Progenitor cell of endocrine pancreas (in vitro differentiated cells): ENCODE results near the gene MFSD2B. TPM values are rescaled to one million over a fixed set of nuclear protein-coding genes. Genes with fewer than 3 reads are reported as not detected.

Source experiments
- DNase-seq: peaks from one replicate; pipeline ENCODE4 v3.0.0; 2021; ENCODE audit warnings: low spot score; ENCODE audit not compliant: unreplicated experiment
- H3K27ac Mint-ChIP-seq: 2 replicates; pipeline ENCODE4 v1.8.0; 2021; ENCODE audit warnings: mild to moderate bottlenecking, moderate library complexity, mixed read lengths
- H3K27me3 Mint-ChIP-seq: 2 replicates; pipeline ENCODE4 v1.8.0; 2021; ENCODE audit warnings: mixed read lengths
- H3K36me3 Mint-ChIP-seq: 2 replicates; pipeline ENCODE4 v1.8.0; 2022; ENCODE audit warnings: mixed read lengths; ENCODE audit not compliant: insufficient read depth
- H3K4me1 Mint-ChIP-seq: 2 replicates; pipeline ENCODE4 v1.8.0; 2021; ENCODE audit warnings: low read depth, mixed read lengths
- H3K4me3 Mint-ChIP-seq: 2 replicates; pipeline ENCODE4 v1.8.0; 2021; ENCODE audit warnings: low read depth, mild to moderate bottlenecking, moderate library complexity, mixed read lengths
- H3K9me3 Mint-ChIP-seq: 2 replicates; pipeline ENCODE4 v1.8.0; 2021; ENCODE audit warnings: low read depth, mixed read lengths
- CTCF ChIP-seq: fragments of 200-600 bp; sonication (generic); IDR thresholded peaks from one replicate; pipeline ENCODE4 v1.5.0; 2021; ENCODE audit warnings: antibody characterized with exemption, mild to moderate bottlenecking; ENCODE audit not compliant: unreplicated experiment
- total RNA-seq: library from RNA; stranded (reverse); gene quantifications from 2 replicates; pipeline ENCODE4 v1.2.1, GENCODE V29; 2021

The MFSD2B gene
- total RNA-seq, 1 donor from 2014 or later: 1.2 TPM

DNA sequence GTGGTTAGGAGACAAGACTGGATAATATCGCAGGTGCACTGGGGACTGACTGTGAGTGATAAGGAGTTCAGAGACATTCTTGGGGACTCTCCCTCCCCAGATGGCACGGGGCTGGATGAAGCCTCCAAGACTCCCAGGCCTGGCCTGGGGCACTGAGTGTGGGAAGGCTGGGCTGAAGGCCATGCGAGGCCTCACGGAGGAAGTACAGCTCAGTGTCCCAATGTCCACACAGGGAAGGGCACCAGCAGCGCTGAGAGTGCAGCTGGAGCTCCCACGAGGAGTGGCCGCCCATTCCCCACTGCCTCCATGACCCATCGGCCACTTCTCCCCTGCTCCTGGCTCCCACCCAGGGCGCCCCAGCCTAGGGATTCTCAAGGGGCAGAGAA lies 6.5 kb downstream of the MFSD2B start:
- no peak overlapping the region for H3K4me3 Mint-ChIP-seq
- DNase-seq: no peak
- no peak overlapping the region for H3K27ac Mint-ChIP-seq
- no peaks in the 10 kb centered on the region for H3K4me1 Mint-ChIP-seq
- peaks cover 12% of the 10 kb centered on the region for H3K27me3 Mint-ChIP-seq
- no peaks in the 10 kb centered on the region for H3K9me3 Mint-ChIP-seq
- H3K36me3 Mint-ChIP-seq: no peaks in the 10 kb centered on the region
- TF ChIP-seq CTCF: no peak

DNA sequence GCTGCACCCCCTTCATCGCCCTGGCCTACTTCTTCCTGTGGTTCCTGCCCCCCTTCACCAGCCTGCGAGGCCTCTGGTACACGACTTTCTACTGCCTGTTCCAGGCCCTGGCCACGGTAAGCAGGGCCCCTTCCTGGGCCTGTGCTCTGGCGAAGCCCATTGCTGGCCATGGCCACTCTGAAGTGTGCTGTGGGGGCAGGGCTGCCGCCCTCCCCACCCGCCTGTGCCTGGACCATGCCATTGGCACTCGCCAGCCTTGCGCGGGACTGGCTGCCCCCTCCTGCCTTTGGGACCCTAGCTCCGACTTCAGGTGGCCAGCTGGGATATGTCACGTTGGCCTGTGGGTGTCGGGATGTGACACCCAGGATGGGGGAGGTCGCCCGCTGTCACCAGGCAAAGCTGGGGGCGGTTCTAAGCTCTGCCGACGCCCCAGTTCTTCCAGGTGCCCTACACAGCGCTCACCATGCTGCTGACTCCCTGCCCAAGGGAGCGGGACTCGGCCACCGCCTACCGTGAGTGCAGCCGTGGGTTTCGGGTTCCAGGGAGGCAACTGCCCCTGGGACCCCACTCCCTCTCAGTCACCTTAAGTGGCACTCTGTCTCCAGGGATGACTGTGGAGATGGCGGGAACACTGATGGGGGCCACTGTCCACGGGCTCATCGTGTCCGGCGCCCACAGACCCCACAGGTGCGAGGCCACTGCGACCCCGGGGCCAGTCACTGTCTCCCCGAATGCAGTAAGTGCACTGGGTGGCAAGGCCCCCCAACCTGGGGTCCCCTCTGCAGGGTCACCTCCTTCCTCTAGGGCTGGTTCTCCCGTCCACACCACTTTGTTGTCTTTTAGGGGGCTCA lies 7.2 kb downstream of the MFSD2B start:
- H3K36me3 Mint-ChIP-seq: no peaks in the 10 kb centered on the region
- H3K27me3 Mint-ChIP-seq: peaks cover 6% of the 10 kb centered on the region
- TF ChIP-seq CTCF: no peak
- H3K4me1 Mint-ChIP-seq: no peaks in the 10 kb centered on the region
- DNase-seq: no peak
- H3K27ac Mint-ChIP-seq: no peak overlapping the region
- no peaks in the 10 kb centered on the region for H3K9me3 Mint-ChIP-seq
- H3K4me3 Mint-ChIP-seq: no peak overlapping the region

DNA sequence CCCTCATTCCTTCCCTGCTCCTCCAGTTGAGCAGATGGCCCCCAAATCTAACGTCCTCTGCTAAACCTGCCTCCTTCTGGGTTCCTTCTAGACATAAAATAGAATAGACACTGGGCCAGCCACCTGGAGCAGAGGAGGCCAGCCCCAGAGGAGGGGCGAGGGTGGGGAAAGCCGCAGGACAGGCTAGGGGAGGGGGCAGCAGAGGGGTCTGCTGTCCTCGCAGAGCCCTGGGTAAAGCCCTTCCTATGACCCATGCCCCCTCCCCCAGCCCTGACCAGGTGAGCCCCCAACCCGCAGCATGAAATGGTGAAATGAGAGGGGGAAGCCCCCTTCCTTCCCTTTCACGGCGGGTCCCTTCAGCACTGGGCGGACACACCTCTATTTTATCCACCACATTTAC lies 7.8 kb downstream of the MFSD2B start:
- Mint-ChIP-seq H3K4me1 (no peaks in the 10 kb centered on the region), H3K36me3 (peaks cover under 1% of the 10 kb centered on the region), H3K27me3 (peaks cover under 1% of the 10 kb centered on the region)

GRCh38 chr2:24018241-24018640 lies 8.4 kb downstream of the MFSD2B start:
- H3K27me3 Mint-ChIP-seq: no peaks in the 10 kb centered on the region
- no peaks in the 10 kb centered on the region for H3K4me1 Mint-ChIP-seq
- DNase-seq: no peak
- peaks cover 2% of the 10 kb centered on the region for H3K36me3 Mint-ChIP-seq
- no peaks in the 10 kb centered on the region for H3K9me3 Mint-ChIP-seq
- H3K27ac Mint-ChIP-seq: peak overlapping the region; percentile 34
- no peak overlapping the region for H3K4me3 Mint-ChIP-seq
- TF ChIP-seq CTCF: no peak

More for the DNA sequence above, 7.8 kb downstream of the MFSD2B start:
- Mint-ChIP-seq H3K4me3 (no peak overlapping the region), H3K27ac (peak overlapping the region; percentile 34), H3K9me3 (no peaks in the 10 kb centered on the region)
- TF ChIP-seq CTCF: no peak
- no peak for DNase-seq

DNA sequence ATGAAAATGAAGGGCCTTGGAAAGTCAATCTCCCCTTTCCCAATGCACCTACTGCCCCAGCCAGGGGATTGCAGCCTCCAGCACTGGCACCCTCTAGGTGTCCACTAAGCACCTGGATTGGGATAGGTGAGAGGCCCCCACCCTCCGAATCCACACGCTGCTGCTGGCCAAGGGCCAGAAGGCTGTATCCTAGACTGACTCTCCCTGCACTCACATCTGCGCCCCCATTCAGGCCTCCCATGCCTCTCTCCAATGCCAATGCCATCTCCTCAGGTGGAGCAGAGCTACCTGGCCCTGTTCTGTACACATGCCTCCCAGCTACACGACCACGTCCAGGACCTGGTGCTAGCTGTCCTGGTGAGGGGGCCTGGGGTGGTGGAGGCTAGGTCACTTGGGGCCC lies 9.8 kb downstream of the MFSD2B start:
- Mint-ChIP-seq H3K4me1 (no peaks in the 10 kb centered on the region), H3K4me3 (no peak overlapping the region), H3K27me3 (no peaks in the 10 kb centered on the region), H3K27ac (no peak overlapping the region), H3K36me3 (peaks cover 2% of the 10 kb centered on the region), H3K9me3 (no peaks in the 10 kb centered on the region)
- no peak for TF ChIP-seq CTCF
- DNase-seq: no peak
